HG03469 (cell line): ENCODE measurements around the gene ARL6IP4.

Experiments used
- ATAC-seq: cut with Tn5 transposase; IDR thresholded peaks from one replicate; pipeline ENCODE4 v1.9.1; 2021; ENCODE audit warnings: mild to moderate bottlenecking, moderate library complexity, moderate number of reproducible peaks; ENCODE audit not compliant: unreplicated experiment

Gene ARL6IP4

DNA sequence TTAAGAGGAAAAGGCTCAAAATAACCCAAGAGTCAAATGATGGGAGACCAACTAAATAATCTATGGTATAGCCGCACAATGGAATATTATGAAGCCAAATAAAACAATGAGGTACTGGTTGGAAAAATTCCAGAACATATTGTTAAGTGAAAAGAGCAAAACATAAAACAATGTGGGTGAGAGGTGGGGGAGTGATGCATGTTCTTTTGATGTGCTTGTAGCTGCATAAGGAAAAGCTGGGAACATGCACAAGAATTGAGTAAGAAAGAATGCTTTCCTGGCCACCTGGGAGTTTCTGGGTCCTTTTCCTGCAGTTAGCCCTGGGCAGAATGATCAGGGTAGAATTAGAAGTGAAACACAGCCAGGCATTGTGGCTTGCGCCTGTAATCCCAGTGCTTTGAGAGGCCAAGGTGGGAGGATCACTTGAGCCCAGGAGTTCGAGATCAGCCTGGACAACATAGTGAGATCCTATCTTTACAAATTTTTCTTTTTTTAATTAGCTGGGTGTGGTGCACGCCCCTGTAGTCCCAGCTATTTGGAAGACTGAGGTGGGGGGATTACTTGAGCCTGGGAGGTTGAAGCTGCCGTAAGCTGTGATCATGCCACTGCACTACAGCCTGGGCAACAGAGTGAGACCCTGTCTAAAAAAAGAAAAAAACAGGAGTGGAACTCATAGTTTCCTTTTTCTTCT, 22.1 kb upstream of the ARL6IP4 start:
- ATAC-seq = no peak

DNA sequence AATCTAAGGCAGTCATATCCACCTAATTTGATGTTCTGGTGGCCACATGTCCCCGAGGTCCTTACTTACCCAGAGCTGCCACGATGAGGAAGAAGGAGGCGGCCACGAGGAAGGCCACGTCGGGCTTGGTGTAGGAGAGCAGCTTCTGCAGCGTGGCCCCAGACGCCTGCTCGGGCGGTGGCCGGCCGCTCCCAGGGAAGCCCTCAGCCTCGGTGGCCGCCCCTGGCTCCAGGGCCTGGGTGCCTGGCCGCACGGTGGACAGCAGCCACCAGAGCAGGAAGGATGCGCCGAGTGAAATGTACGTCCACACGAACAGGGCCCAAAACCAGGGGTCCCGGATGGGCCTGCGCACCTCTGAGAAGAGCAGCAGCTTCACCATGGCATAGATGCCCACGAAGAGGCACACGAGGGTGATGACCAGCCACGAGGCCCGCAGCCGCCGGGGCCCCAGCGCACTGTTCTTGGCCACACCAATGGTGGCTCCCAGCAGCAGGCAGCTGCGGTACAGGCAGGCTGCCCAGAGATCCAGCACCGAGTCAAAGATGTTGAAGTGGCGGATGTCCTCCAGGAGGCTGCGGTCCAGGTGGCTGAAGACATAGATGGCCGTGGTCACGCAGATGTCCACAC, 20.8 kb upstream of the ARL6IP4 start:
- ATAC-seq = no peak

DNA sequence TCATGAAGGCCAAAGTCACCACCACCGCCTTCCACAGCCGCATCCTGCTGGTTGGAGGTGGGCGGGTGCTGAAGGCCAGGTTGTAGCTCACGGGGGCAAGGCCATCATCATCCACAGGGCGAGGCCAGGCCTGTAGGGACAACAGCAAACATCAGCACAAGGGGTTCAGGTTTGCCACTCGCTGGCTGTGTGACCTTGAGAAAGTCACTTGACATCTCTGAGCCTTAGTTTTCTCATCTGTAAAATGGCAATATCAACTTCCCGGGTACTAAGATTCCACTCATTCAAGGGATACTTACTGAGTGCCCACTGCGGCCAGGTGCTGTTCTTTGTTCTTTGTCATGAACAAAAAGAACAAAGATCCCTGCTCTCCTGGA, 20.3 kb upstream of the ARL6IP4 start:
- no peak for ATAC-seq

DNA sequence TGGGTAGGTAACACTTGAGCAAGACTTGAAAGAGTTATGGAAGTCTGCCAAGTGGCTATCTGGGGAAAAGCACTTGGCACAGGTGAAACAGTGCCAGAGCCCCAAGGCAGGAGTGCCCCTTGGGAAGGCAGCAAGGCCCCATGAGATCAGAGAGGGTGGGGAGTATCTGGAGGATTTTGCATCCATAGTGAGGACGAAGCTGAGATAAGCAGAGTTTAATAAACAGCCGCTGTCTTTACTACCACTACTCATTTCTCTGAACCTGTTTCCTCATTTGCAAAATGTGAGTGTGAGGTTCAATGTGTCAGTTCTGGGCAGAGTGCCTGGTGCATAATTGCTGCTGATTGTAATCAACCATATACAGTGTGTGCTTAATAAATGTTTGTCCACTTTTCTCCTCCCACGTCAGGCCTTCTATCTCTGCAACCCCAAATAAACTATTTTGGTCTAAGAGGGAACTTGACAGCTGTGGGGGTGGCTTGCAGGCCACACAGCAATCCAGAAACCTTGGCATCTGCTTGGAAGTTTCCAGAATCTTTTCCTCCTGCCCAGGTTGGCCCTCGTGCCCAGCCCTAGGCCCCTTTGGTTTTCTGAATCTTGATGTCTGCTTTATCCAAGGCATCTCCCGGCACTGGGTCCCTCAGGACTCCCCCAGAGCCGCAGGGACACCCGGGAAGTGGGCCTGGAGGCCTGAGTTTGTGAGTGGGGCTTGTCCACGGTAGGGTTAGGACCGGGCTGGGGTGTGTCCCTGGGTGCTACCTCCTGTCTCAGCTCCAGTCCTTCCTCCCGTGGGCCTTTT, 18.8 kb upstream of the ARL6IP4 start:
- ATAC-seq = no peak

DNA sequence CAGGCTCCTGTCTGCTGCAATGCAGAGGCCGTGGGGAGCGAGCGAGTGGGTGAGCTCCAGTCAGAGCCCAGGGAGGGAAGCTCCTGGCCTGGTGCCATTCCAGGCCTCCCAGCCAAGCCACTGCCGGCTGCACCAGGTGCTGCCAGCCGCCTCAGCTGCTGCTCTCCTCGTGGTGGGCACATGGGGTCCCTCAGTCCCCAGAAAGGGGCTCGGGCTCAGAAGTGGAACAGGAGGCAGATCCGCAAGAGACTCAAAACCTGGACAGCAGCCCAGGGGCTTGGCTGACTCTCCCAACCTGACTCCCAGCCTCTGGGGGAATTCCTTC, 16.6 kb upstream of the ARL6IP4 start:
- ATAC-seq = no peak

DNA sequence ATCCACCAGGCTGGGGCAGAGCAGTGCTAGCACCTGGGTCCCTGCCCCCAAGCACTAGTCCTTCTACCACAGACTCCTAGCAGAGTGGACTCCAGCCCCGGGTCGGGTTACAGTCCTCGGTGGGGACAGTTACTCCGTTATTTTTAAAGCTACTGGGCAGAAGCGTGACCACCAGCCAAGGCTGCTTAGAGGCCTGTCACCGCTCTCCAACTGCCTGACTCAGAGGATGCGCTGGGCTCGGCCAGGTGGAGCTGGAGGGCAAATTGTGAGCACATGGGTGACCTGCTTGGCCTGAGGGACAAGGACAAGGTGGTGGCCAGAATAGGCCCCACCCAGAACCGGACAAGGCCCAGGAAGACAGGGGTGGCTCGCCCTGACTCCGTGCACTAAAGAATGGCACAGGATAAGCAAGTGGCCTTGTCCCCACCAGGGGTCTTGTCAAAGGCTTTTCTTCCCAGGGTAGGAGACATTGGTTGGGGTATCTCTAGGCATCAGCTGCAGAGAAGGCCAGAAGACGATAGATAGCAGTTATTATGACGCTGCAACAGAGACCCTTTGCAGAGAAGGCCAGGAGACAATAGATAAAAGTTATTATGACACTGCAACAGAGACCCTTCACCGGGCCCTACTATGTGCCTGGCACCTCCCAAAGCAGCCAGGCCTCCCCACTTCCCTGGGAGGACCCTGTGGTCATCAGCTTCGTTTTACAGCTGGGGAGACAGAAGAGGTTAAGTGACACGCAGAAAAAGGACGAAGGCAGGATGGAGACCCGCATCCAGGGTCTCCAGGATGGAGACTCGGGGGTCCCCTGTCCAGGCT, 15.8 kb upstream of the ARL6IP4 start:
- no peak for ATAC-seq

DNA sequence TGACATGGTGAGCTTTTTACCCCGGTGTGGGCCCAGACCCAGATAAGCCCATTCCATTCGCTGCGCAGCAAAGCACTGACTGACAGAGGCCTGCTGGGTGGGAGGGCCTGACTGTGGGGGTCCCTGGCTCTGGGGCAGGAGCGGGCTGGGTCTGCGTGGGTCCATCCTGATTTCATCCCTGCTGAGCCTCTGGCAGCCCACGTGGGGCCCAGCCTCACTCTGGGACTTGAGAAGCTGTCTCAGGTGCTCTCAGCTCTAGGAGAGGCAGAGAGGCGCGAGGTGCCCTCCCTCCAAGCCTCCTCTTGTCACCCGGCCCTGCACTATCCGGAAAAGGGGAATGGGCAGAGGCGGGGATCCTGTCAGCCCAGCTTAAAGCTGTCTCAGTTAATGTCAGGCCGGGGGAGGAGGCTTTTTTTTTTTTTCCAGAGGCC, 15.1 kb upstream of the ARL6IP4 start:
- ATAC-seq = no peak

DNA sequence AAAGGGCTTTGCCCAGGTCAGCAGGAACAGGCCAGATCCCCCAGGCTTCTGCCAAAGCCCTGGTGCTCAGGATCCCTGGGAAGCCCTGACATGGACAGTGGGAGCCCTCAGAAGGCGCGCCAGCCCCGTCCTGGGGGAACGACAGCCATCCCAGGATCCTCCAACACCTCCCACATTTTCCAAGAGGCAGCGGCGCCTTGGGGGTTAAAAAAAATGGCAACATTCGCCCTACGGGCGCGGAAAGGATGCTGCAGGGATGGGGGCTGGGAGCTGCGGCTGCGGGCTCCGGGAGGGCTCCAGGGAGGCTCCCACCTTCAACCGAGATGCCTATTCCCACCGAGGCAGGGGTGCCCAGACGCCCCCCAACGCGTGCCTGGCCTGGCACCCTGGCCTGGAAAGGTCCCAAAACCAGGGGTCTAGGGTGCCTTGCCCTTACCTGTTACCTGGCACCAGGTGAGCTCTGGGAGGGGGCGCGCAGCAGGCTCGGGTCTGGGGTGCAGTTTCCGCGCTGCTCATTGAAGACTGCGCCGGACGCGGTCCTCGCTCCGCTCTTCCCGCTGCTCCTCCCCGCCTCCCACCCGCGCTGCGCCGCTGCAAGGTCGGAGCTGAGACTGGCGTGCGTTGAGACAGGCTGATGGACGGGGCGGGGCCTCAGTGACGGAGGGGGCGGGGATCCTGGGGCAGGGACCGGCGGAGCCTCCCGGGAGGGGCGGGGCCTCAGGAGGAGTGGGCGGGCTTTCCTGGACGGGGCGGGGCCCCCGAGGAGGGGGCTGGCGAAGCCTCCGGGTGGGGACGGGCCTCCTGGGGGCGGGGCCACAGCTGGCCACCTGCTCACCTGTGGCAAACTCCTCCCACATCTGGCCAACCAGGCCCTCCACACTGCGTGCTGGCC, 14.4 kb upstream of the ARL6IP4 start, which contains the start of gene ABCB9:
Gene ABCB9 (minus strand): TSS at position 613 of the 892 bp plus-strand sequence. CDS start 6,228 bp downstream, outside the sequence.
- ATAC-seq = no peak

DNA sequence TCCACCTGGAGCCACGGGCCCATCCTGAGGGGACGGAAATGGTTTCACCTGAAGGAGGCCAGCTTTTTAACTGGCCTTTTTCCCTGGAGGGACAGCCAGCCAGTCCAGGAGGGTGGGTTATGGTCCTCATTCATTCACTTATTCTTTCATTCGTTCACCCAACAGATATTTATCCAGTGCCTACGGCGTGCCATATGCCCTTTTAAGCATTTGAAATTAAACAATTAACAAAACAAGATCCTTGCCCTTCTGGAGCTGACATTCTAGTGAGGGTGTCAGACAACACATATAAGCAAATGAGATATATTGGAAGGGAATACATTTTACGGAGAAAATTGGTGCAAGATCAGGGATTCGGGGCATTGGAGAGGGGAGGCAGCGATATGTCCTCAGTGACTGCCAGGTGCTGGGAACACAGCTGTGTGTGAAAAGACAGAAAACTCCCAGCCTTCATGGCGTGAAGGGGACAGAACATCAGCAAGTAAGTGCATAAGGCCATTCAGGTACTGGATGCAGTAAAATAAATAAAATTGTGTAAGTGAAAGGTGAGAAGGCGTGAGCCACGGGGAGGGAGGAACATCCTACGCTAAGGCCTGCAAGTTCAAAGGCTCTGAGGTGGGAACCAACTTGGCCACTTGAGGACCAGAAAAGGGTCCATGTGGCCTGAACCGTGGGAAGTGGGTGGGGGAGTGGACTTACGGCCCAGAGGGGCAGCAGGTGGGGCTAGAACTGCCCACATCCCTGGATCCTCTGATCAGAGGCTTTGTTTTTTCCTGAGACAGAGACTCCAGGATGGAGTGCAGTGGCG, 13.5 kb upstream of the ARL6IP4 start:
- ATAC-seq = no peak

DNA sequence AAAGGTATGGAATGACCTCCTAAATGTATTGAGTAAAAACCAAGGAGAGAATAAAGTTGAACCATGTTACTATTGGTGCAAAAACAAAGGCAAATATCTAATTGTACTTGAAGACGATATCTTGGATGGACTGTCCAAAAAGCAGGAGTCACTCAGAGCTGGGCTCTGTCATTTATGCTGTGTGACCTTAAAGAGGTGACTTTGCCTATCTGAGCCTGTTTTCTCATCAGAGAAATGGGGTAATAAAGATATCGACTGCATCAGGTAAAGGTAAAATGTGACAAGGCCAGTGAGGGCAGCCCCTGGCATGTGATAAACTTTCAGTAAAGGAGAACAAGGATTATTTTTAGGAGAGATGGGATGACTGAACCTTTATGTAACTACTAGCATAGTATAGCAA, 12.4 kb upstream of the ARL6IP4 start:
- no peak for ATAC-seq

DNA sequence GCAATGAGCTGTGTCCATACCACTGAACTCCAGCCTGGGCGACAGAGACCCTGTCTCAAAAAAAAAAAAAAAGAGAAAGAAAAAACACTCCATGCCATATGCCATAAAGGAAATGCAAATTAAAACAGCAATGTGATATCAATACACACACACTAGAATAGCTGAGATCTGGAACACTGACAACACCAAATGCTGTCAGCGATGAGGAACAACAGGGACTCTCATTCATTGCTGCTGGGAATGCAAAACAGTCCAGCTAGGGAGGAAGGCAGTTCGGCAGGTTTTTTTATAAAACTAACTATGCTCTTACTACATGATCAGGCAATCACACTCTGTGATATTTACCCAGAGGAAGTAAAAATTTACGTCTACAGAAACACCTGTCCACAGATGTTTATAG, 10.8 kb upstream of the ARL6IP4 start:
- no peak for ATAC-seq

DNA sequence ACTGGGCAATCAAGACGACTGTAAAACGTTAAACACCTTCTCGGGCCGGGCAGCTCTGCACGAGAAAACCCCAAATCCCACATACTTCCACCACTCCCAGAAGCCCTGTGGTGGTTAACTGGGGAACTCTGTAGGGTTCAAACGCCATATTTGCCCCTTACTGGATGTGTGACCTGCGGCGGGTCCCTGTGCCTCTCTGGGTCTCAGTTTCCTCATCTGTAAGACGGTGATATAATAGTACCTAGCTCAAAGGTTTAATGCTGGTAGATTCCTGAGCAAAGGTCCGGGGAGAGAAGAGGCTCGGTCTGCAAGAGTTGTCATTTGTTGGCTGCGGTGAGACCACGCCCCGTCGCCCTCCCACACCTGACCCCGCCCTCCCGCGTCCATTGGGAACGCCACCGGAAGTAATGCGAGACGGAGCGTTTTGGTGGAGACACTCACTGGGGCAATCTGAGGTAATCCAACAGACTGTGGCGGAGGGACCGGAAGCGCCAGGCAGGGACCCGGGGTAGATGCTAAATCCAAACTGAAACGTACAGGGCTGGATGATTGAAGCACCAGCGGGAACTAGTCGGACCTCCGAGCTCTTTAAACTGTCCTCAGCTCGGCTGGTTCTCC, 6.1 kb upstream of the ARL6IP4 start:
- ATAC-seq = peak; percentile 61

DNA sequence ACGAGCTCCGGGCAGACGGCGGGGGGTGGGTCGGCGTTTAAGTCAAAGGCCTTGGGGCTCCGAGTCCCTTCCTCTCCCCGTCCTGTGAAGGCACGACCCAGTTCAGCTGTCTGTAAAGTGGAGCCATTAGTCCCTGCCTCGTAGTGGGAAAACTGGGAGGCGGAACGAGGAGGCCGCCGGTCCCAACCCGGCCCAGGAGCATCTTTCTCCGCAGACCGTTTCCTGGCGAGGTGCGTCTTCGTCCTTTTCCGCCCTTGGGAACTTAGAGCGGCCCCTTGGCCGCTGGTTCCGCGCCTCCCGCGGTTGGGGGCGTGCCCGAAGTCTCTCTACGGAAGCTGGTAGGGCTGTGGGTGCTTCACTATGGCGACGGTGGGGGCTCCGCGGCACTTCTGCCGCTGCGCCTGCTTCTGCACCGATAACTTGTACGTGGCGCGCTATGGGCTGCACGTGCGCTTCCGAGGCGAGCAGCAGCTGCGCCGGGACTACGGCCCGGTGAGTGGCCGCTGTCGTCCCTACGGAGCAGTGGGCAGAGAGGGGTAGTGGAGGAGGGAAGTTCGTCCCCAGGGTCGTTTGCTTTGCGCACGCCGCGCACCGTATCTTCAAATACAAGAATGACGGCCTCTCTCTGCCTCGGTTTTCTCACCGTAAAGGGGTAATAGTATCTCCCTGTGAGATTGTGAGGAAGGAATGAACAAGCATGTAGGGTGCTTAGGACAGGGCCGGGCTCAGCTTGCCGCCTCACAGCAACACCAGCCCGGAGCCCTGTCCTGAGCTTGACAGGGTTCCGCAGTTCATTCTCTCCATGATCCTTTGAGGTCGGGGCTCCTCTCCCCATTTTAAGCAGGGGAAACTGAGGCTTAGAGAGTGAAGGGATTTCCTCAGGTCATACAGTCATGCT, 5.3 kb upstream of the ARL6IP4 start, which contains the start of gene OGFOD2:
Gene OGFOD2 (plus strand): TSS at position 353 of the 898 bp plus-strand sequence. CDS start 8 bp downstream, at position 361.
- peak; percentile 43 for ATAC-seq

DNA sequence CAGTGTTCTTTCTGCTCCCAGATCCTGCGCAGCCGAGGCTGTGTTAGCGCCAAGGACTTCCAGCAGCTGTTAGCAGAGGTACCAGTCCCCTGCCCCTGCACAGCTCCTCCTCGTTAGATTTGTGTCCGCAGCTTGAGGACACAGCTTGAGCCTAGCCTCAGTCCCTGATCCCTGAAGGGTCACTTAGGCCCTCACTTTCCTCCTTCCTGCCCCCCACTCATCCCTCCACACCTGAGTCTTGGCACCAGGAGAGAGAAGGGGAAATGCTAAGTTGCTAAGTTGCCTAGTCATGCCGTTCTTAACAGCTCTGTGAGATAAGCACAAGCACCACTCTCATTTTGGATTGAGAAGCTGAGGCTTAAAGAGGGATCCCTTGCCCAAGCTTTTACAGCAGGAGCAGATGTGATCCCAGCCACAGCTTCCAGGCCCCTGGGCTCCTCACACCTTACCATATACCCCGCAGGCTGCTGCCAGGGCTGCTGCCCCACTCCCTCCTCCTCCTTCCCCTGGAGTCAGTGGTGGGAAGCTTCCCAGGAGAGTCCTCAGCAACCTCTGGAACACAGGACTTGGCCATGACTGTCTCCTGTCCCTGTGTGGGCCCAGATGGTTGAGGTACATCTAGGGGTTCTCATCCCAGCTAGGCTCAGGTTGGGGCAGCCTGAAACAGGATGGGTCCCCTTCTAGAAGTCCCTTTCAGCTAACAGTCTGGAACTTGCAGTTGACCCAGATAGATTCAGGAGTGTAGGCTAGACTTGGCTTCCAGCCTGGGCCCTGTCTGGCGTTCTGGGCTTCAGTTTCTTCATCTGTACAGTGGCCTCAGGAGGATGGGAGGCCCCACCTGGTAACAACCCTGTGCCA, 4.5 kb upstream of the ARL6IP4 start:
- no peak for ATAC-seq

DNA sequence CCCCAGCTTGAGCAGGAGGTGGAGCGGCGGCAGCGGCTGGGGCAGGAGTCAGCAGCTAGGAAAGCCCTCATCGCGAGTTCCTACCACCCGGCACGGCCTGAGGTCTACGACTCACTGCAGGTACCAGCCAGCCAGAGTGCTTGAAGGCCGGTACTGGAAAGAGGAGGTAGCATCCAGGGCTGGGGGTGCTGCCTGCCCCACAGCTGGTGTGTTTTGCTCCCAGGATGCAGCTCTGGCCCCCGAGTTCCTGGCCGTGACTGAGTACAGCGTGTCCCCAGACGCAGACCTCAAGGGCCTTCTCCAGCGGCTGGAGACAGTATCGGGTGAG, 3.9 kb upstream of the ARL6IP4 start:
- ATAC-seq = no peak

DNA sequence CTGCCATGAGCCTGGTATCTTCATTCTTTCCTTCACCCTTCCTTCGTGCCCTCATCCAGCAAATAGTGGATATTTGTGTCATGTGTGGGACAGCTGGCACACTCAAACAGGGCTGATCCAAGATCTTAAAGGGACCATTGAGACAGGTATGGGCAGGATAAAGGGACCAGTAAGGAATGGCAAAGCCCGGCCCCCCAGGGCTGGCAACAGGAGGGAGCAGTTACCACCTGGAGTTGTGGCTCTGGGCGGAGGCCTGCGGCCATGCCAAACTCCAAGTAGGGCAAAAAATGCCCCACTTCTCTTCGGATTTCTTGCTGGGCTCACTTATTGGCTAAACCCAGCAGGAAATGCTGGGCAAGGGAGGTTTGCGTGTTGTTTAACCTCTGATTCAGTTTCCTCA, 3.3 kb upstream of the ARL6IP4 start:
- no peak for ATAC-seq
